ENCODE results near the gene ZSCAN20. TPM values are rescaled to one million over a fixed set of nuclear protein-coding genes. Genes with fewer than 3 reads are reported as not detected.

The ZSCAN20 gene
- total RNA-seq, 4 donors from 2014 or later: 4.9 to 7.3 (median 6.2) TPM

DNA sequence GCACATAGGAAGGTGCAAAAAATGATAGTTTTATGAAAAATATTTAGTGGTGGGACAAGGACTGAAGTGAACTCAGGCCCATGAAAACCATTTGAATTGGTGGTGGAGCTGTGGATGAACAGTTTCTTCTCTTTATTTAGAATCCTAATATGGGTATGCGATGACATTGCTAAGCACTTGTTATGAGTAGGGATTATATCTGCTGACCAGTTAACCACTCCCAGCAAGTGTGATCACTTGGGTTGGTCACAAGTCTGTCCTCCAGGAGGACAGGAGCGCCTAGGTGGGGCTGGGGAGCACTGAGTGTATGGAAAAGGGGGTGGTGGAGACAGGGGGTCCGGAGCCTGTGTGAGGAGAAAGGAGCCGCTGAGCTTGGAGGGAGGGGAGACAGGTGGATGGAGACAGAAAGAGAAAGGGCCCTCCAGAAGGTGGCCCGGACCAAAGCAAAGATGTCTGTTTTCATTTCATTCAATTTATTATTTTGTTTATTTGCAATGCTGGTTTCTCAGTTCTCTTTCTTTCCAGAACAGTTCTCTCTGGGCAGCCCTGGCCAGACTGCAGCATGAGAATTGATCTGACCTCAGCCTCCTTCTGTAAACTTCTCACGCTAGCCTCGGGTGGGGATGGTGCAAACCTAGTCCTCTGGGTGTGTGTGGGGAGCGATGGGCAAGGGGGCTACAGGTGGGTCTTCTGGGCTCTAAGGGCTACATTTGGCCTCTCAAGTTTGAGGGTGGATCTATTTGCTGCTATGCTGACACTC lies 9.9 kb upstream of the ZSCAN20 start:
- TF ChIP-seq, protein P1, sequence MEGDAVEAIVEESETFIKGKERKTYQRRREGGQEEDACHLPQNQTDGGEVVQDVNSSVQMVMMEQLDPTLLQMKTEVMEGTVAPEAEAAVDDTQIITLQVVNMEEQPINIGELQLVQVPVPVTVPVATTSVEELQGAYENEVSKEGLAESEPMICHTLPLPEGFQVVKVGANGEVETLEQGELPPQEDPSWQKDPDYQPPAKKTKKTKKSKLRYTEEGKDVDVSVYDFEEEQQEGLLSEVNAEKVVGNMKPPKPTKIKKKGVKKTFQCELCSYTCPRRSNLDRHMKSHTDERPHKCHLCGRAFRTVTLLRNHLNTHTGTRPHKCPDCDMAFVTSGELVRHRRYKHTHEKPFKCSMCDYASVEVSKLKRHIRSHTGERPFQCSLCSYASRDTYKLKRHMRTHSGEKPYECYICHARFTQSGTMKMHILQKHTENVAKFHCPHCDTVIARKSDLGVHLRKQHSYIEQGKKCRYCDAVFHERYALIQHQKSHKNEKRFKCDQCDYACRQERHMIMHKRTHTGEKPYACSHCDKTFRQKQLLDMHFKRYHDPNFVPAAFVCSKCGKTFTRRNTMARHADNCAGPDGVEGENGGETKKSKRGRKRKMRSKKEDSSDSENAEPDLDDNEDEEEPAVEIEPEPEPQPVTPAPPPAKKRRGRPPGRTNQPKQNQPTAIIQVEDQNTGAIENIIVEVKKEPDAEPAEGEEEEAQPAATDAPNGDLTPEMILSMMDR (IDR thresholded peaks at IDR 0.05; ENCODE audit: low read depth): no peak

DNA sequence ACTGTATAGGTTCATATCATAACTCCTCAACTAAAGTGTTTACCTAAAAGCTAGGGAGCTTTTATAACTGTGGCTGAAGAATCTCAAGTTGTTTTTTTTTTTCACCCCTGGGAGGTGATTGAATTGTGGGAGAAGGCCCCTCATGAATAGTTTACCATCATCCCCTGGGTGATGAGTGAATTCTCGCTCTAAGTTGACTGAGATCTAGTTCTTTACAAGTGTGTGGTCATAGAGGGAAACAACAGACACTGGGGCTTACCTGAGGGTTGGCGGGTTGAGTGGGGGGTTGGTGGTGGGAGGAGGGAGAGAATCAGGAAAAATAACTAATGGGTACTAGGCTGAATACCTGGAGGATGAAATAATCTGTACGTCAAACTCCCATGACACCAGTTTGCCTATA lies 7.9 kb upstream of the ZSCAN20 start:
- TF ChIP-seq, protein P1 (IDR thresholded peaks at IDR 0.05; ENCODE audit: low read depth): no peak

DNA sequence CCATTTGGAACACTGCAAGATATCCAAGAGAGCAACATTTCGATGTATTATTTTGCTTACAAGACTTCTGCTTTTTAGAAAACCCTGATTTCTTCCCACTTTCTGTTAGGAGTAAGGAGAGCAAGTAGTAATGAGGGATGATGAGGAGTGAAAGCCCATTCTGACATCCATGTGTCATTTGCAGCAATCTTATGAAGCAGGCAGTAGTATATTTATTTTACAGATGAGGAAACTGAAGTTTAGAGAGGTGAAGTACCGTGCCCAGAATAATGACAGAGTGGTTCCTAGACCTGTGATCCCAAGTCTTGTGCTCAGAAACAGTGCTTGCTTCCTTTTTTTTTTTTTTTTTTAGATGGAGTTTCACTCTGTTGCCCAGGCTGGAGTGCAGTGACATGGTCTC lies 7.1 kb upstream of the ZSCAN20 start:
- TF ChIP-seq, protein P1 (IDR thresholded peaks at IDR 0.05; ENCODE audit: low read depth): no peak

DNA sequence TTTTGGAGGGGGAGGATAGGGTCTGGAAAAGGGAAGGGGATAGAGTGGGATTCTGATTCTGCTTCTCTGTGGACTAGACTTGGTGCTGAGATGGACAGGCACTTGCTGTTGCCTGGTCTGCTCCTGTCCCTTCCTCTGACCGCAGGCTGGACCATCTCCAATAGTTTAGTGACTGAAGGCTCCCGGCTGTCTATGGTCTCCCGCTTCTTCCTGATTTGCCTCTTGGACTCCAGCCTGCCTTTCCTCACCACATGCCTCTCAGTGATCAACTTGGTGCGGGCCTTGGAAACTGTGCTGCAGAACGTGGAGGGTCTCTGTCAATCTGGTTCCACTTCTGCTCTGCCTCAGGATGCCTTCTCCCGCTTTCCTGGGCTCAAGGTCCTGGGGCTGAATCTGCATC lies 6.3 kb upstream of the ZSCAN20 start:
- TF ChIP-seq, protein P1 (IDR thresholded peaks at IDR 0.05; ENCODE audit: low read depth): no peak

DNA sequence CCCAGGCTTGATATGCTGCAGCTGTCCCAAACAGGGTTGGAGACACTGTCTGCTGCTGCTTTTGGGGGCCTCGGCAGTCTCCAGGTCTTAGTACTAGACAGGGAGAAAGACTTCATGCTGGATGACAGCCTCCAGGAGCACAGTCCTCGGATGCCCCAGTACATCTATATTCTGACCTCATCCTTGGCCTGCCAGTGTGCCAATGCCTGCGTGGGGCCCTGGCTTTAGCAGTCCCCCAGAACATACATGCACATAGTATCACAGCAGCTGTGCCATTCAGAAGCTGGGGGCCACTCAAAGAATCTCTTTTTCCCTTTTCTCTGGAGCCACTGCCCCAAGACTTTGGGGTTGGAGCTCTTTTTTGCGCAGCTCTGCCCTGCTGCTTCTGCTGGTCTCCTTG lies 4.4 kb upstream of the ZSCAN20 start:
- TF ChIP-seq, protein P1 (IDR thresholded peaks at IDR 0.05; ENCODE audit: low read depth): no peak

DNA sequence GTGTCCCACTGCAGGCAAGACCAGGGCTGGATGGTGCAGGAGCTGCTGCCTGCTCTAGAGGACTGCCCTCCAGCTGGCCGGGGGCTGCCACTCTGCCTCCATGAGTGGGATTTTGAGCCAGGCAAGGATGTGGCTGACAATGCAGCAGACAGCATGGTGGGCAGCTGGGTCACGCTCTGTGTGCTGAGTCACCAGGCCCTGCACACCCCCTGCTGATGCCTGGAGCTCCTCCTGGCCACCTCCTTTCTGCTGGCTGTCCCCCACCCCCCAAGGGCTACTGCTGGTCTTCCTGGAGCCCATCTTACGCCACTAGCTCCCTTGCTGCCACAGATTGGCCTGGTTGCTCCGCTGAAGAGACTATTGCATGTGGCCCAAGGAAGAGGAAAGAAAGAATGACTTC lies 3.9 kb upstream of the ZSCAN20 start:
- TF ChIP-seq, protein P1 (IDR thresholded peaks at IDR 0.05; ENCODE audit: low read depth): no peak

DNA sequence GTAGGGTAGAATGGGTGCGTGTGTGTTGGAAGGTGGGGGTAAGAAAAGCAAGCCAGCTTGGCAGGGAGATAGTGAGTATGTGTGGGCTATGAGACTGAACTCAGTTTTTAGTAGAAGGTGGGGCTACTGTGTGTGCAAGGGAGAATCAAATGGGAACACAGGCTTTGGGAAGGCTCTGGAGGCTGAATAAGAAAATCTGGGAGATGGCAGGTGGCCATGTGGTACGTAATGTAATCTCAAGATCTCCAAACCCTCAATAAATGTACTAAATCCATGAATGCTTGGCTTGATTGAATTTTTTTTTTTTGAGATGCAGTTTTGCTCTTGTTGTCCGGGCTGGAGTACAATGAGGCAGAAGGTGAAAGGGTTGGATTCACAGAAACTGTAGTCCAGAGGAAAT lies 3.5 kb upstream of the ZSCAN20 start:
- TF ChIP-seq, protein P1 (IDR thresholded peaks at IDR 0.05; ENCODE audit: low read depth): no peak
